Fibroblast of villous mesenchyme (primary cell): Measurements from ENCODE around the gene FAM13C. TPM values are rescaled to one million over a fixed set of nuclear protein-coding genes. Genes with fewer than 3 reads are reported as not detected.

Experiments
- DNase-seq: peaks from one replicate; pipeline ENCODE4 v3.0.0-alpha.2; 2010; ENCODE audit warnings: low read depth
- H3K4me3 ChIP-seq: 2 replicates; pipeline ENCODE4 v1.5.1; 2011; ENCODE audit warnings: low read depth, mild to moderate bottlenecking, low read length
- total RNA-seq: library from RNA; depleted of rRNA; stranded (reverse); fragments of >200 nt; gene quantifications from 2 replicates; pipeline ENCODE4 v1.2.3, GENCODE V29; 2012
- TF ChIP-seq, protein P1 (sequence below): IDR thresholded peaks from 2 replicates; pipeline ENCODE4 v1.5.1; 2012; ENCODE audit warnings: low read depth, mild to moderate bottlenecking, low read length; ENCODE audit not compliant: insufficient read depth

Gene FAM13C
- total RNA-seq, 1 donor: 0.43 TPM

DNA sequence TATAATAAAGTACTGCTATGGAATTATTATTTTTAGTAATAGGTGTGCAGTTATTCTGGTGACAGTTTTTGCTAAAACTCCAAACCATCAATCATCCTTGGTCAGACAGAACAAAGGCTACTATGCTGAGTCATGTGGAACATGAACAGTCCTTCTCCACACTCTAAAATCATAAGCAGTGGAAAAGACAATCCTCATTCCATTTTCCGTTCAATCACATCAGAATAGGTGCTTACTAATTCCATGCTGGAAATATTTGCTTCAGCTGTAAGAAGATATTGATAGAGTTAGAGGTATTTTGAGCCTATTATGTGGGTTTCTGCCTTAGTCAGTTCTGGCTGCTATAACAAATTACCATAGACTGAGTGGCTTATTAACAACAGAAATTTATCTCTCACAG is 82.9 kb downstream of the FAM13C start:
- no peak overlapping the region for H3K4me3 ChIP-seq
- TF ChIP-seq, protein P1, sequence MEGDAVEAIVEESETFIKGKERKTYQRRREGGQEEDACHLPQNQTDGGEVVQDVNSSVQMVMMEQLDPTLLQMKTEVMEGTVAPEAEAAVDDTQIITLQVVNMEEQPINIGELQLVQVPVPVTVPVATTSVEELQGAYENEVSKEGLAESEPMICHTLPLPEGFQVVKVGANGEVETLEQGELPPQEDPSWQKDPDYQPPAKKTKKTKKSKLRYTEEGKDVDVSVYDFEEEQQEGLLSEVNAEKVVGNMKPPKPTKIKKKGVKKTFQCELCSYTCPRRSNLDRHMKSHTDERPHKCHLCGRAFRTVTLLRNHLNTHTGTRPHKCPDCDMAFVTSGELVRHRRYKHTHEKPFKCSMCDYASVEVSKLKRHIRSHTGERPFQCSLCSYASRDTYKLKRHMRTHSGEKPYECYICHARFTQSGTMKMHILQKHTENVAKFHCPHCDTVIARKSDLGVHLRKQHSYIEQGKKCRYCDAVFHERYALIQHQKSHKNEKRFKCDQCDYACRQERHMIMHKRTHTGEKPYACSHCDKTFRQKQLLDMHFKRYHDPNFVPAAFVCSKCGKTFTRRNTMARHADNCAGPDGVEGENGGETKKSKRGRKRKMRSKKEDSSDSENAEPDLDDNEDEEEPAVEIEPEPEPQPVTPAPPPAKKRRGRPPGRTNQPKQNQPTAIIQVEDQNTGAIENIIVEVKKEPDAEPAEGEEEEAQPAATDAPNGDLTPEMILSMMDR: no peak
- DNase-seq: no peak

DNA sequence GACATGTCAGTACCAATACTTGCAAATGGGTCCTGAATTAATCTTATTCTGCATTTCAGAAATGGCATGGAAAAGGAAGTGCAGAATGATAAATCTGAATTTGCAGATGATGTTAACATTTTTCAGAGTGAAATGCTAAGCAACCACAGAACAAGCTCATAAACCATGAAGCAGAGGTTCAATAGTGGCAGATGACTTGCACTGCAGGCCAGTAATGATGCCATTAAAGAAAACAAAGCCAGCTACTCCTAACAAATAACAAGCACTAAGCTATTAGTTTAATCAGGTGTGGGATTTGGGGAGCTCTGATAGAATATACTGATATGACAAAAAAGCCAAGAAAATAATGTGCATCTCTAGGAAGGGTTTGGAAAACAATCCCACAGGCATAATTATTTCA is 85.4 kb downstream of the FAM13C start:
- no peak overlapping the region for H3K4me3 ChIP-seq
- TF ChIP-seq, protein P1: no peak
- DNase-seq: no peak

DNA sequence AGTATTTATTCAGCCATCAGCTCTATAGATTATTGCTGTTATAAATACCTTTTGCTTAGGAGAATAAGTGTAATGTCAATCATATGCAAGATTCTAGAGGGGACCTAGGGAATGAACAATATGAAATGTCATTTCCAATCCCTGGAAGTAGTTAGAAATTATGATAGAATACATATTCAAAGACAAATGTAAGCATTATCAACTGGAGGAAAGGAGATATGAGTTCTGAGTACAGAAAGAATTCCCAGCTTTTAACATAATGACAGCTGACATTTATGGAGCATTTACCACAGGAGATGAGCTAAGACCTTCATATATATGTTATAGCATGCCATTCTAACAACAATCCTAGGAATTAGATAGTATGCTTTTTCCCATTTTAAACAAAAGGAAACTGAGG is 86.2 kb downstream of the FAM13C start:
- TF ChIP-seq, protein P1: no peak
- H3K4me3 ChIP-seq: no peak overlapping the region
- no peak for DNase-seq

DNA sequence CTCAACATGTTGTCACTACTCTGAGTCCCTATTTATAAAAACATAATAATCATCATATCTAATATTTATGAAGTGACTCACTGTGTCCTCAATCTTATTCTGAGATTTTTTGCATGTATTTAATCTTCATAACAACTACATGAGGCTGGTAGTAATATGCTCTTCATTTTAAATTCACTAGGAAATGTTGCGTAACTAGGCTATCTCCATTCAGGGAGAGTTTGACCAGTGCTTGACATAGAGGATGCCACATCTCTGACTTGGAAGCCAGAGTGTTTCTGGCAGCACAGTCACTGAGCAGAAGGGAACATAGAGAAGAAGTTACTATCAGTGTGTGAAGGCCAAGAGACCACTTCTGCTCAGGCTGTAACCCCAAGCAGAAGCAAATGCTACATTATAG is 88.9 kb downstream of the FAM13C start:
- DNase-seq: no peak
- TF ChIP-seq, protein P1: no peak
- H3K4me3 ChIP-seq: no peak overlapping the region

DNA sequence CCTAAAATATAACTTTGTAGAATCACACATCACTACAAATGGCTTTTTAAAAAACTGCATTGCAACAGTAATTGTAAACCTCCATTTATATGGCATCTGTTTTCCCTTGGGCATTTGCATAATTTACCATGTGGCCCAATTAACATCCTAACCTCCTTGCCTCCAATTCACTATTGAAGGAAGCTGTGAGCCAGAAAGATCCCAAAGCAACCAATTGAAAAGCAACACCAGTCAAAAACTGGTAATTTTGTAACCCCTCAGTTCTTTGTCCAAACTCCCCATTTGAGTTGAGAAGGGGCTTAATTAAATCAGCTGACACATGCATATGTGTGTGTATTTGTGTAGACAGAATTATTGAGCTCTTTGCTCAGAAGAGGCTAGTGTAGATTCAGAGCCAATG is 90.3 kb downstream of the FAM13C start:
- TF ChIP-seq, protein P1: no peak
- H3K4me3 ChIP-seq: no peak overlapping the region
- DNase-seq: no peak

DNA sequence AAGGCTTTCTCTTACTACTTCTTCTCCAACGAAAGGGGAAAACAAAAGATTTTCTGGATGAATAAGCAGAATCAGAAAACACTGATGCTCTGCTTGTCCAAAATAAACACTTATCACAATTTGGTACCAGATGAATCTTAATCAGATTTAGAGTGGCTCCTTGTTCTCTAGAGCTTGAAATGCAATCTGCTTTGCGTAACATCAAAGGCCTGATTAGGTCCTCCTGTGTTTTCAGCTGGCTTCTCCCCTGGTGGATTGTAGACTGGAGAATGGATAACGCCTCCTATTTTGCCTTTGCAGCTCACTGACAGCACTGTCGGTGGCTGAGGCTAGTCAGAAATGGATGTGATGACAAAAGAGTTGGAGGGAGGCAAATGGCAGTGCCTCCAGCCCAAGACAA is 91.2 kb downstream of the FAM13C start:
- no peak for DNase-seq
- TF ChIP-seq, protein P1: no peak
- no peak overlapping the region for H3K4me3 ChIP-seq

DNA sequence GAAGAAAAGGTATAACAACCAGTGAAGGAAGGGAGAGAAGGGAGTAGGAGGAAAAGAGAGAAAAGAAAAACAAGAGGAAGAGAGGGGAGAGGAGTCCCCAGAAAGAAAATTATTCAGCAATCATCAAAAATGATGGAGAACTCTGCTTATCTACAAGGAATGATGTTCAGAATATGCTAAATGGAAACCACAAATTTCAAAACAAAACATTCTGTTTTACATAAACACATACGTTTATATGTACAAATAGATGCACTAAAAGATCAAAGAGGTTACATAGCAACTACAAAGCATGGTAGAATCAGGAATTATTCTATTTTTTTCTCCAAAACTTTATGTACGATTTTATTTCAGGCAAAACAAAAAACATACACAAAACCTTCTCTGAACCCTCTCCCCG is 91.9 kb downstream of the FAM13C start:
- TF ChIP-seq, protein P1: no peak
- H3K4me3 ChIP-seq: no peak overlapping the region
- DNase-seq: no peak
